HG03095 (cell line): ENCODE results near the gene TMEM63A.
"Not testable (repeated sequence)": the region's sequence is repeated elsewhere in the genome, so short reads cannot be mapped to it uniquely, and the experiment has no call there.

Source experiments
- ATAC-seq: cut with Tn5 transposase; IDR thresholded peaks from one replicate; pipeline ENCODE4 v1.9.1; 2021; ENCODE audit warnings: moderate library complexity; ENCODE audit not compliant: unreplicated experiment

TMEM63A gene

GRCh38 chr1:225846331-225847310 lies 35.6 kb downstream of the TMEM63A start:
- no peak for ATAC-seq

- no peak for ATAC-seq
Observed at GRCh38 chr1:225845571-225846259, 36.5 kb downstream of the TMEM63A start.

- ATAC-seq, result no peak
Observed at GRCh38 chr1:225845097-225845496, 37.1 kb downstream of the TMEM63A start.

- no peak for ATAC-seq
Observed at GRCh38 chr1:225844236-225845061, 37.7 kb downstream of the TMEM63A start.

GRCh38 chr1:225843426-225843795 lies 38.8 kb downstream of the TMEM63A start:
- ATAC-seq, result no peak

GRCh38 chr1:225842788-225843425 lies 39.3 kb downstream of the TMEM63A start:
- no peak for ATAC-seq

GRCh38 chr1:225842074-225842473 lies 40.1 kb downstream of the TMEM63A start:
- no peak for ATAC-seq

GRCh38 chr1:225840713-225841112 lies 41.5 kb downstream of the TMEM63A start:
- no peak for ATAC-seq

GRCh38 chr1:225840223-225840610 lies 42.0 kb downstream of the TMEM63A start:
- ATAC-seq, result no peak

GRCh38 chr1:225838793-225839192 lies 43.4 kb downstream of the TMEM63A start:
- ATAC-seq, result no peak

GRCh38 chr1:225836296-225836695 lies 45.9 kb downstream of the TMEM63A start:
- ATAC-seq, result not testable (repeated sequence)

- ATAC-seq, result no peak
Observed at GRCh38 chr1:225835856-225836255, 46.3 kb downstream of the TMEM63A start.

GRCh38 chr1:225834417-225835329 lies 47.5 kb downstream of the TMEM63A start:
- no peak for ATAC-seq

- no peak for ATAC-seq
Observed at GRCh38 chr1:225830841-225831240, 51.3 kb downstream of the TMEM63A start.

GRCh38 chr1:225828706-225829345 lies 53.4 kb downstream of the TMEM63A start:
- ATAC-seq, result no peak

- no peak for ATAC-seq
Observed at GRCh38 chr1:225827076-225827475, 55.1 kb downstream of the TMEM63A start.

- no peak for ATAC-seq
Observed at GRCh38 chr1:225825607-225826007, 56.6 kb downstream of the TMEM63A start.

GRCh38 chr1:225825078-225825477 lies 57.1 kb downstream of the TMEM63A start:
- no peak for ATAC-seq

- no peak for ATAC-seq
Observed at GRCh38 chr1:225824533-225824941, 57.6 kb downstream of the TMEM63A start.
